Right renal pelvis (tissue), 4 donors: ENCODE results near the gene MBD6. TPM values are rescaled to one million over a fixed set of nuclear protein-coding genes. Genes with fewer than 3 reads are reported as not detected.
"Not testable (repeated sequence)": the region's sequence is repeated elsewhere in the genome, so short reads cannot be mapped to it uniquely, and the experiment has no call there.

Experiments used
- DNase-seq, 4 donors: peaks; one replicate each; pipeline ENCODE4 v3.0.0-alpha.2; 2013; ENCODE audit warnings: low read depth in 4 of 4, low spot score in 3 of 4, missing footprints in 1 of 4
- polyA plus RNA-seq, 4 donors: library from polyadenylated mRNA; unstranded; fragments of 120-200 nt; gene quantifications; one replicate each; pipeline ENCODE4 v1.2.1, GENCODE V29; 2013; ENCODE audit not compliant: insufficient read length in 4 of 4

The MBD6 gene
- polyA plus RNA-seq, 4 donors: 53.9 to 82.1 (median 62.1) TPM

DNA sequence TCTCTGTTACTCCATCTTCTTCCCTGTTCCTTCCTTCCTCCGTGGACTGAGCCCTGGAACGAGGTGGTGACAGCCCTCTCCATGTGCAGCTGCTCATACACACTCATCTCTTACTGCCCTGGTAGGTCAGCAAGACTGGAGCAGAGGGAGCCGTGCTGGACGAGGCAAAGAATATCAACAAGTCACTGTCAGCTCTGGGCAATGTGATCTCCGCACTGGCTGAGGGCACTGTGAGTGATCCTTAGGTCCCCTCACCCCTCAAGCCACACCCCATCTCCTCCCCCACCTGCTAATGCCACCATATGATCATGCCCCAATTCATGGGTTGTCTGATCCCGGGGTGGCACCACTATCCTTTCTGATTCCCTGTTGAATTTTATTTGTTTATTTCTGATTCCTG, 46.2 kb downstream of the MBD6 start:
- DNase-seq: no peak

DNA sequence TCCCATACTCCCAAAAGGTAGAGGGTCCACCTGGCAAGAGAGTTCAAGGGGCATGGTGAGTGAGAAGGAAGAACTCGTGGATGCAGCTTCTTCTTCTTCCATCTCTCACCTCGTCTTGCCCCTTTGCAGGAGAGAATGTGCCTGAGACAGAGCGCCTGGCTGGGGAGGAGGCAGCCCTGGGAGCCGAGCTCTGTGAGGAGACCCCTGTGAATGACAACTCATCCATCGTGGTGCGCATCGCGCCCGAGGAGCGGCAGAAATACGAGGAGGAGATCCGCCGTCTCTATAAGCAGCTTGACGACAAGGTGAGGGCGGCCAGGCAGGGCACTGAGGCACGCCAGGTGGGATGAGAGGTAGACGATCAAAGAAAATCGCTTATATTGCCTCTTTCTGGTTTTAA, 47.2 kb downstream of the MBD6 start:
- no peak for DNase-seq

DNA sequence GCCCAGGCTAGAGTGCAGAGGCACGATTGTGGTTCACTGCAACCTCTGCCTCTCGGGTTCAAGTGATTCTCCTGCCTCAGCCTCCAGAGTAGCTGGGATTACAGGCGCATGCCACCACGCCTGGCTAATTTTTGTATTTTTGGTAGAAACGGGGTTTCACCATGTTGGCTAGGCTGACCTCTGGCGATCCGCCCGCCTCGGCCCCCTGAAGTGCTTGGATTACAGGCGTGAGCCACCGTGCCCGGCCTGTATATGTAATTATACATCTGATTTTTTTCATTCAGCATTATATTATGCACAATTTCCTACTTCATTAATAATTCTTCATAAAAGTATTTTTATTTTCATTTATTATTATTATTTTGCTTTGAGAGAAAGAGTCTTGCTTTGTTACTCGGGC, 47.8 kb downstream of the MBD6 start:
- DNase-seq: not testable (repeated sequence)

DNA sequence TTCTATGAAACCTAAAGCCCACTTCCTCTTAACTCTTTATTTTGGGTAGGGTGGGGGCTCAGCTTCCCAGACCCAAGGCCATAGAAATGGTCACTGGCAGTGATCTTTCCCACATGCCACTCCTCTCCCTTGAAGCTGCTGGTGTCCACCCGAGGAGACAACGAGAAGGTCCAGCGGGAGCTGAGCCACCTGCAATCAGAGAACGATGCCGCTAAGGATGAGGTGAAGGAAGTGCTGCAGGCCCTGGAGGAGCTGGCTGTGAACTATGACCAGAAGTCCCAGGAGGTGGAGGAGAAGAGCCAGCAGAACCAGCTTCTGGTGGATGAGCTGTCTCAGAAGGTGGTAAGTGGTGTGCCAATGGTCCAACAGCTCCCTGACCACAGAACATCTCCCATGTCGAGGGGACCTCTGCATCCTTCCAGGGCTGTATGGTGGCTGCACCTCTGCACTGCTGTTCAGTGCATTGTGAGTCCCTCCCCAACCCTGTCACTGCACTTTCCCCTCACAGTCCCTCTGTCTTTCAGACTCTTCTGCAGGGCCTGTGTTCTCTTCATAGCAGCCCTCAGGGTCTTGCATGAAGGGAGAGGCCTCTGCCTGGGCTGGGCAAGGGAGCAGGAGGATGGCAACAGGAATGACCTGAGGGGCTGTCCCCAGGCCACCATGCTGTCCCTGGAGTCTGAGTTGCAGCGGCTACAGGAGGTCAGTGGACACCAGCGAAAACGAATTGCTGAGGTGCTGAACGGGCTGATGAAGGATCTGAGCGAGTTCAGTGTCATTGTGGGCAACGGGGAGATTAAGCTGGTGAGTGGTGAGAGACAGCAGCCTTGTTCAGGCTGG, 49.5 kb downstream of the MBD6 start:
- no peak for DNase-seq

DNA sequence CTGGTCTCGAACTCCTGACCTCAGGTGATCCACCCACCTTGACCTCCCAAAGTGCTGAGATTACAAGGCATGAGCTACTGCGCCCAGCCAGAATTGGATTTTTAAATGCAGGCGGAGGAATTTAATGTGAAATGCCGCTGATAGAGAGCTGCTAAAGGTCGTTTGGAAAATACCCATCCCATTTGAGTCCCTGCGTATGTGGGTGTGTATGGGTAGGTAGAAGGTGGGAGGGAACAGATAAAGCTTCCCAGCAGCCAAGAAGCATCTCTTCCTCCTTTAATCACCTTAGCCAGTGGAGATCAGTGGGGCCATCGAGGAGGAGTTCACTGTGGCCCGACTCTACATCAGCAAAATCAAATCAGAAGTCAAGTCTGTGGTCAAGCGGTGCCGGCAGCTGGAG, 52.2 kb downstream of the MBD6 start:
- no peak for DNase-seq

DNA sequence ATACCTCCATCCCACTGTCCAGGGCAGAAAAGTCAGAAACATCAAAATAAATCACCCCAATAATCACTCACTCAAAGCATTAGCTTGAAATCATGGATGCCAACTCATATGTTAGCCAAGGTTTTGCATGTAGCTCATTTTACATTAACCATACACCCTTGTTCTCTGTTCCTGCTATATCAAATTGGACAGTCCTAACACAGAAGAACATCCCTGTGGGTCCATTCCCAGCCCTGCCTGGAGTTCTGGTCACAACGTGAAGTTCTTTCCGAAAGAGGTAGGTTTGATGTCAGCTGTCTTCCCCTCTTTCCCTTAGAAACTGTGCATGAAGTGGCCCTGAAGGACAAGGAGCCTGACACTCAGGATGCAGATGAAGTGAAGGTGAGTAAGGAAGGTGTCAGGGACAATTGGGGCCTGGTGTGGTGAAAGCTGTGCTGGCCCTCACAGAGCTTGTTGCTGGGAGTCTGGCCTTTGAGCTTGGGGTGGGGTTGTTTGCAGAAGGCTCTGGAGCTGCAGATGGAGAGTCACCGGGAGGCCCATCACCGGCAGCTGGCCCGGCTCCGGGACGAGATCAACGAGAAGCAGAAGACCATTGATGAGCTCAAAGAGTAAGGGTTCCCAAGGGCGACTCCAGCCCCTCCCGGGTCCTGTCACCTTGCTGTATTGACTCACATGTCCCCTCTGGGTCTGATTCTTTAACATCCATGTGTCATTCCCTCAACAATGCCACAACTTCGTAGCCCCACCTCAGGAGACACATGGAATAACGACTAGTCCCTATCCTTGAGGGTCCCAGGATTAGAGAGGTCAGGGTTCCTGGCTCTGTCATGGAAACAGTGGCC, 53.4 kb downstream of the MBD6 start:
- no peak for DNase-seq

DNA sequence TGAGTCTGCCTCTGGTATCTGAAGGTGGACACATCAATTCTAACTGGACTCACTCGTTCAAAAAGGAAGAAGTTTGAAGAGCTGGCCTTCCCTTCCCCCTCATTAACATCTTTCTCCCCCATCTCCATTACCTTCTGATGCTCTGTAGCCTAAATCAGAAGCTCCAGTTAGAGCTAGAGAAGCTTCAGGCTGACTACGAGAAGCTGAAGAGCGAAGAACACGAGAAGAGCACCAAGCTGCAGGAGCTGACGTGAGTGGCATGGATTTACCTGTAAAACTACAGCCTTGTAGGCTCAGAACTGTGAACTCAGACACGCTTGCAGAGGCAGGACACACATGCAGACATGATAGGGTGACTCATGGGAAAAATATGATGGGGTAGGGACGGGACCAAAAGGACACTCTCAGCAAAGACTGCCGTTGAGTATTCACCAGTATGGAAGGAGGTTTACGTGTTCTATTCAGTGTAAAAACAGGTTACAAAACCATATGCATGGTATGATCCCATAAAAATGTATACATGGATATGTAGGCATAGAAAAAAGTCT, 54.1 kb downstream of the MBD6 start:
- DNase-seq: no peak

DNA sequence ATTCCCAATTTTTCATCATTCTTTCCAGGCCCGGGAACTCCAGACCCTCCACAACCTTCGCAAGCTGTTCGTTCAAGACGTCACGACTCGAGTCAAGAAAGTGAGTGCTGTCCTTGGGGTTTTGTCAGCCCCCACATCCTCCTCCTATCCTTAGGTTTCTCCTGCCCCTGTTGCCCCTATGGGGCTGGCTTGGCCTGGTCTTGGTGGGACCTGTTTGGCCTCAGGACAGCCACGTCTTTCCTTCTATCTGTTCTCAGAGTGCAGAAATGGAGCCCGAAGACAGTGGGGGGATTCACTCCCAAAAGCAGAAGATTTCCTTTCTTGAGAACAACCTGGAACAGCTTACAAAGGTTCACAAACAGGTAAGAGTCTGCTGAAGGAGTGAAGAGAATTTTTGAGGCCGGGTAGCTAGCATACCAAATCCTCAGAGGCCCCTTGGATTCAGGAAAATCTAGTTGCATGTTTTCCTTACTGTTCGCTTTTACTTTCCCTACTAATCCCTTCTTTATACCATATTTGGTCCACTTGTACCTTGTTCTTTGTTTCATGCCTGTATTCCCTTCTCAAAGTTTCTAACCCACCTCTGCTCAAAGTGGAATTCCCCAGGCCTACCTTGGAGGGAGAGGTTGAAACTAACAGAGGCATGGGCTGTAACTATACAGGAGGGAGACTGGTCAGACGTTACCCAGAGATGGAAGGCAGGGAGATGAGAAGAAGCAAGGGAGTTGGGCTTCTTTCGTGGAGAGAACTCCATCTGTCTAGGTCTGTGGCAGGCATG, 55.5 kb downstream of the MBD6 start:
- no peak for DNase-seq

DNA sequence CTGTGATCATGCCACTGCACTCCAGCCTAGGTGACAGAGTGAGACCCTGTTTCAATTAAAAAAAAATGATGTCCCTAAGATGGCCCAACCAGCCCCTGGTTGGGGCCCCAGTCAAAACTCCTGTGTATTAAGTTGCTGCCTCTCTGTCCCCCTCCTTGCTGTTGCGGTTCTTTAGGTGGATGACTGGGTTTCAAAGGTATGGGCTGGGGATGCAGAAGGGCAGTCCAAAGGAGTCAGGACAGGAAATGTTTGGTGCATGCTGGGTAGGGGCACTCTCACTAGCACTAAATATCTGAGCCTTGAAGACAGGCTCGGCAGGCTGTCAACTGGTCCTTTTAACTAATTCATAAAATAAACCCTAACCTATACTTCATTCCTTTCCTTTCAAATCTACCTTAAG, 56.4 kb downstream of the MBD6 start:
- DNase-seq: no peak

Other genes with a start within 250 kb of the MBD6 start
- gene R3HDM2, start 91.8 kb upstream of the MBD6 start, polyA plus RNA-seq: 10 to 100 TPM; 59.0 to 88.3 (median 69.8) TPM
- under 1 TPM; 0.15 to 0.30 (median 0.26) TPM for gene INHBC, start 88.0 kb upstream of the MBD6 start, polyA plus RNA-seq
- gene INHBE, start 67.5 kb upstream of the MBD6 start, polyA plus RNA-seq: under 1 TPM; 0.42 to 0.51 (median 0.50) TPM
- 10 to 100 TPM; 17.2 to 22.4 (median 19.4) TPM for gene GLI1, start 63.0 kb upstream of the MBD6 start, polyA plus RNA-seq
- gene ARHGAP9, start 43.0 kb upstream of the MBD6 start, polyA plus RNA-seq: 1 to 10 TPM; 2.3 to 4.1 (median 2.6) TPM
- 100 to 1,000 TPM; 107 to 120 (median 111) TPM for gene MARS1, start 34.8 kb upstream of the MBD6 start, polyA plus RNA-seq
- gene DDIT3, start 2.3 kb upstream of the MBD6 start, polyA plus RNA-seq: 10 to 100 TPM; 29.2 to 37.3 (median 30.3) TPM
- 100 to 1,000 TPM; 159 to 179 (median 166) TPM for gene DCTN2, start 24.4 kb downstream of the MBD6 start, polyA plus RNA-seq
- gene KIF5A, start 27.2 kb downstream of the MBD6 start, polyA plus RNA-seq: 1 to 10 TPM in 1 of 4 donors, under 1 TPM in 3; 0.24 to 1.3 (median 0.36) TPM
- 10 to 100 TPM; 41.6 to 47.4 (median 45.1) TPM for gene PIP4K2C, start 68.4 kb downstream of the MBD6 start, polyA plus RNA-seq
- 10 to 100 TPM; 55.8 to 64.9 (median 57.0) TPM for gene DTX3, start 82.0 kb downstream of the MBD6 start, polyA plus RNA-seq
- 10 to 100 TPM; 30.0 to 37.1 (median 32.9) TPM for gene ARHGEF25, start 88.6 kb downstream of the MBD6 start, polyA plus RNA-seq
- 1 to 10 TPM in 1 of 4 donors, under 1 TPM in 3; 0.82 to 1.2 (median 0.93) TPM for gene B4GALNT1, start 110.4 kb downstream of the MBD6 start, polyA plus RNA-seq
- 100 to 1,000 TPM; 209 to 223 (median 214) TPM for gene OS9, start 171.3 kb downstream of the MBD6 start, polyA plus RNA-seq
- 1 to 10 TPM in 2 of 4 donors, under 1 TPM in 2; 0.73 to 2.0 (median 1.1) TPM for gene AGAP2, start 215.9 kb downstream of the MBD6 start, polyA plus RNA-seq
- 100 to 1,000 TPM in 2 of 4 donors, 10 to 100 TPM in 2; 92.0 to 109 (median 100) TPM for gene TSPAN31, start 222.2 kb downstream of the MBD6 start, polyA plus RNA-seq
- 100 to 1,000 TPM; 218 to 258 (median 236) TPM for gene CDK4, start 229.5 kb downstream of the MBD6 start, polyA plus RNA-seq
- gene MARCHF9, start 232.3 kb downstream of the MBD6 start, polyA plus RNA-seq: 10 to 100 TPM; 17.7 to 21.0 (median 19.4) TPM
- gene CYP27B1, start 244.3 kb downstream of the MBD6 start, polyA plus RNA-seq: 1 to 10 TPM in 3 of 4 donors, under 1 TPM in 1; 1.00 to 1.5 (median 1.1) TPM
- gene METTL1, start 249.3 kb downstream of the MBD6 start, polyA plus RNA-seq: 10 to 100 TPM; 29.0 to 33.4 (median 29.9) TPM
- 10 to 100 TPM in 2 of 4 donors, 1 to 10 TPM in 2; 9.7 to 15.1 (median 12.1) TPM for gene EEF1AKMT3, start 249.8 kb downstream of the MBD6 start, polyA plus RNA-seq